Measurements from ENCODE around the gene SP100. TPM values are rescaled to one million over a fixed set of nuclear protein-coding genes. Genes with fewer than 3 reads are reported as not detected.
"Not testable (repeated sequence)": the region's sequence is repeated elsewhere in the genome, so short reads cannot be mapped to it uniquely, and the experiment has no call there.

SP100 gene
- total RNA-seq, 1 experiment from 2014 or later, result 110 TPM

DNA sequence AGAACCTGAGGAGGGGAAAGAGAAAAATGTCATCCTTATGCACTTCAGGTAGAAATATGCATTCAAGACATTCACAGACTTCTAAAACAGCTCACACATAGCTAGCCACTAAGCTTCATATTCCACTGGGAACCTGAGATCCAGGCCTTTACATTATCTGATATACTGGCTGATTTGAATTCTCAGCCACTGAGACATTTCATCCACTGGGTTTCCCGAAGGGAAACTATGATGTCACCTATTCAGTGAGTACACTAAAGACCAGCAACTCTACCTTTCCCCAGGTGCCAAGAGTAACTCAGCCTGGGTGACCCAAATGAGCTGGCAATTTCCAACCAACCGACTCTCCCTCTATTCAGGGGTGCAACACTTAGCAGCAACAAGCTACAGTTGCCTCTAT lies 21.7 kb upstream of the SP100 start:
- no TSS peak for BruUV-seq (replicated peaks)
- CTCF ChIA-PET, result no interaction called here
- Mint-ChIP-seq H3K36me3 (ENCODE audit: insufficient read depth, unreplicated experiment) (no peaks in the 10 kb centered on the region), H3K4me3 (ENCODE audit: low read depth, unreplicated experiment) (no peak overlapping the region), H3K27me3 (ENCODE audit: unreplicated experiment) (no peaks in the 10 kb centered on the region), H3K27ac (ENCODE audit: unreplicated experiment) (no peak overlapping the region), H3K9me3 (ENCODE audit: low read depth, unreplicated experiment) (no peaks in the 10 kb centered on the region), H3K4me1 (ENCODE audit: low read depth, unreplicated experiment) (no peaks in the 10 kb centered on the region)
- intact Hi-C loops (cut with micrococcal nuclease; ENCODE audit: unreplicated experiment), result no loop called here
- TF ChIP-seq, protein P1, sequence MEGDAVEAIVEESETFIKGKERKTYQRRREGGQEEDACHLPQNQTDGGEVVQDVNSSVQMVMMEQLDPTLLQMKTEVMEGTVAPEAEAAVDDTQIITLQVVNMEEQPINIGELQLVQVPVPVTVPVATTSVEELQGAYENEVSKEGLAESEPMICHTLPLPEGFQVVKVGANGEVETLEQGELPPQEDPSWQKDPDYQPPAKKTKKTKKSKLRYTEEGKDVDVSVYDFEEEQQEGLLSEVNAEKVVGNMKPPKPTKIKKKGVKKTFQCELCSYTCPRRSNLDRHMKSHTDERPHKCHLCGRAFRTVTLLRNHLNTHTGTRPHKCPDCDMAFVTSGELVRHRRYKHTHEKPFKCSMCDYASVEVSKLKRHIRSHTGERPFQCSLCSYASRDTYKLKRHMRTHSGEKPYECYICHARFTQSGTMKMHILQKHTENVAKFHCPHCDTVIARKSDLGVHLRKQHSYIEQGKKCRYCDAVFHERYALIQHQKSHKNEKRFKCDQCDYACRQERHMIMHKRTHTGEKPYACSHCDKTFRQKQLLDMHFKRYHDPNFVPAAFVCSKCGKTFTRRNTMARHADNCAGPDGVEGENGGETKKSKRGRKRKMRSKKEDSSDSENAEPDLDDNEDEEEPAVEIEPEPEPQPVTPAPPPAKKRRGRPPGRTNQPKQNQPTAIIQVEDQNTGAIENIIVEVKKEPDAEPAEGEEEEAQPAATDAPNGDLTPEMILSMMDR (IDR thresholded peaks at IDR 0.05; ENCODE audit: unreplicated experiment), result no peak
- no peak for DNase-seq

GRCh38 chr2:230398698-230399097 lies 17.3 kb upstream of the SP100 start:
- H3K36me3 Mint-ChIP-seq (ENCODE audit: insufficient read depth, unreplicated experiment), result peaks cover 12% of the 10 kb centered on the region
- H3K9me3 Mint-ChIP-seq (ENCODE audit: low read depth, unreplicated experiment); H3K27ac Mint-ChIP-seq (ENCODE audit: unreplicated experiment); H3K4me1 Mint-ChIP-seq (ENCODE audit: low read depth, unreplicated experiment); intact Hi-C loops (cut with micrococcal nuclease; ENCODE audit: unreplicated experiment); BruUV-seq (replicated peaks); DNase-seq; CTCF ChIA-PET; H3K4me3 Mint-ChIP-seq (ENCODE audit: low read depth, unreplicated experiment); H3K27me3 Mint-ChIP-seq (ENCODE audit: unreplicated experiment): not testable (repeated sequence)

DNA sequence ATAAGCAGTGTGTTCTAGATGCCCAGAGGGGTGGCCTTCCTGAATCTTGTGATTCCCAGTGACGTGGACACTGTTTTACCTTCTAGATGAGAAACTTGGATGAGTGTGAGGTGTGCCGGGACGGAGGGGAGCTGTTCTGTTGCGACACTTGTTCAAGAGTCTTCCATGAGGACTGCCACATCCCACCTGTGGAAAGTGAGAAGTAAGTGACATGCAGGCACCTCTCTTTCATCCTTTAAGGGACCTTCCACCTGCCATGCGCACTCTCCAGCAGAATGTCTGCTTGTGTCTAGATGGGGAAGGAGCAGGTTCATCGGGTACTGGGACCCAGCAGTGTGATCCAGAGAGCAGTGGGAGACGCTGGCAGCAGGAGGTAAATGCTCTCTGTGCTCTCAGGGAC lies 16.0 kb upstream of the SP100 start:
- CTCF ChIA-PET, result no interaction called here
- intact Hi-C loops (cut with micrococcal nuclease; ENCODE audit: unreplicated experiment), result no loop called here
- Mint-ChIP-seq H3K27me3 (ENCODE audit: unreplicated experiment) (no peaks in the 10 kb centered on the region), H3K4me3 (ENCODE audit: low read depth, unreplicated experiment) (no peak overlapping the region), H3K36me3 (ENCODE audit: insufficient read depth, unreplicated experiment) (peaks cover 12% of the 10 kb centered on the region), H3K27ac (ENCODE audit: unreplicated experiment) (no peak overlapping the region), H3K4me1 (ENCODE audit: low read depth, unreplicated experiment) (no peaks in the 10 kb centered on the region), H3K9me3 (ENCODE audit: low read depth, unreplicated experiment) (no peaks in the 10 kb centered on the region)
- TF ChIP-seq, protein P1 (IDR thresholded peaks at IDR 0.05; ENCODE audit: unreplicated experiment), result no peak
- DNase-seq, result no peak
- BruUV-seq (replicated peaks), result no TSS peak

DNA sequence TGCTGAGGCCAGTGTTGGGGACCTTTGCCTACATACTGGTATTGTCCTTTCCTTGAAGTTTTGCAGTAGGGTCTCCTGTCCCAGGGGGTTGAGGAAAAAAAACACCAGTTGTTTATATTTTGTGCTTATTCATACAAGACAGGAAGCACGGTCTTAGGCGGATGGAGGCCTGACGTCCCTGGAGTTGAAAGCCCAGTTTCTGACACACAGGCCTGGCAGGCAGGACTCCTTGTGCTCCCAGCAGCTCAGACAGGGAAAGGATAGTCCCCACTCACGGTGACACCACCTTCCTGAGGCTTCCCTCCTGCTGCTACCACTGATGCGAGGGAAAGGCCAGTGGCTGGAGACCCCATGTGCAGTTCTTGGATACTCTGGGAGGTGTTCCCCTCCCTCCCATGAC lies 15.5 kb upstream of the SP100 start:
- CTCF ChIA-PET, result no interaction called here
- TF ChIP-seq, protein P1 (IDR thresholded peaks at IDR 0.05; ENCODE audit: unreplicated experiment), result no peak
- Mint-ChIP-seq H3K27me3 (ENCODE audit: unreplicated experiment) (no peaks in the 10 kb centered on the region), H3K27ac (ENCODE audit: unreplicated experiment) (no peak overlapping the region), H3K4me3 (ENCODE audit: low read depth, unreplicated experiment) (no peak overlapping the region), H3K9me3 (ENCODE audit: low read depth, unreplicated experiment) (no peaks in the 10 kb centered on the region), H3K4me1 (ENCODE audit: low read depth, unreplicated experiment) (no peaks in the 10 kb centered on the region), H3K36me3 (ENCODE audit: insufficient read depth, unreplicated experiment) (peaks cover 12% of the 10 kb centered on the region)
- no peak for DNase-seq
- intact Hi-C loops (cut with micrococcal nuclease; ENCODE audit: unreplicated experiment), result no loop called here
- no TSS peak for BruUV-seq (replicated peaks)

- BruUV-seq (replicated peaks); CTCF ChIA-PET; H3K27me3 Mint-ChIP-seq (ENCODE audit: unreplicated experiment); intact Hi-C loops (cut with micrococcal nuclease; ENCODE audit: unreplicated experiment); DNase-seq; H3K27ac Mint-ChIP-seq (ENCODE audit: unreplicated experiment); H3K4me3 Mint-ChIP-seq (ENCODE audit: low read depth, unreplicated experiment); H3K9me3 Mint-ChIP-seq (ENCODE audit: low read depth, unreplicated experiment); H3K4me1 Mint-ChIP-seq (ENCODE audit: low read depth, unreplicated experiment): not testable (repeated sequence)
- peaks cover 12% of the 10 kb centered on the region for H3K36me3 Mint-ChIP-seq (ENCODE audit: insufficient read depth, unreplicated experiment)
Measured at GRCh38 chr2:230401026-230401425, 15.0 kb upstream of the SP100 start.

Measured in Calu3 (cell line).